ENCODE results near the gene METTL9. TPM values are rescaled to one million over a fixed set of nuclear protein-coding genes. Genes with fewer than 3 reads are reported as not detected.

Gene METTL9
- total RNA-seq, 1 donor from 2014 or later, result 225 TPM

DNA sequence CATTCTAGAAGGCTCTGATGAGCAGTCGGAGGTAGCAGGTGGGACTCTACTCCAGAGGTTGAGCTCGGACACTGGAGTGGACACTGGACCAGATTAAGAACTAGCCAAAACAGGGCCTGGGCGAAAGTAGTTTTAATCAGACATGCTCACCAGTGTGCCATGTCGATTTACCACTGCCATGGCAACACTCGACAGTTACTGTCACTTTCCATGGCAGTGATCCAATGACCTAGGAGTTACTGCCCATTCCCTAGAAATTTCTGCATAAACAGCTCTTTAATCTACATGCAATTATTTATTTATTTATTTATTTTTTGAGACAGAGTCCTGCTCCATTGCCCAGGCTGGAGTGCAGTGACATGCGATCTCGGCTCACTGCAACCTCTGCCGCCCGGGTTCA is 7.2 kb upstream of the METTL9 start:
- no peaks in the 10 kb centered on the region for H3K36me3 ChIP-seq (ENCODE audit: control insufficient read depth, insufficient read depth, low read length)
- no peak for DNase-seq (ENCODE audit: low read depth)
- FAIRE-seq, result no peak
- TF ChIP-seq, protein P1, sequence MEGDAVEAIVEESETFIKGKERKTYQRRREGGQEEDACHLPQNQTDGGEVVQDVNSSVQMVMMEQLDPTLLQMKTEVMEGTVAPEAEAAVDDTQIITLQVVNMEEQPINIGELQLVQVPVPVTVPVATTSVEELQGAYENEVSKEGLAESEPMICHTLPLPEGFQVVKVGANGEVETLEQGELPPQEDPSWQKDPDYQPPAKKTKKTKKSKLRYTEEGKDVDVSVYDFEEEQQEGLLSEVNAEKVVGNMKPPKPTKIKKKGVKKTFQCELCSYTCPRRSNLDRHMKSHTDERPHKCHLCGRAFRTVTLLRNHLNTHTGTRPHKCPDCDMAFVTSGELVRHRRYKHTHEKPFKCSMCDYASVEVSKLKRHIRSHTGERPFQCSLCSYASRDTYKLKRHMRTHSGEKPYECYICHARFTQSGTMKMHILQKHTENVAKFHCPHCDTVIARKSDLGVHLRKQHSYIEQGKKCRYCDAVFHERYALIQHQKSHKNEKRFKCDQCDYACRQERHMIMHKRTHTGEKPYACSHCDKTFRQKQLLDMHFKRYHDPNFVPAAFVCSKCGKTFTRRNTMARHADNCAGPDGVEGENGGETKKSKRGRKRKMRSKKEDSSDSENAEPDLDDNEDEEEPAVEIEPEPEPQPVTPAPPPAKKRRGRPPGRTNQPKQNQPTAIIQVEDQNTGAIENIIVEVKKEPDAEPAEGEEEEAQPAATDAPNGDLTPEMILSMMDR (IDR thresholded peaks at IDR 0.05; ENCODE audit: insufficient read depth, low read length, severe bottlenecking), result no peak
- no peaks in the 10 kb centered on the region for H3K27me3 ChIP-seq (ENCODE audit: control insufficient read depth, insufficient read depth, low read length)
- H3K4me3 ChIP-seq (ENCODE audit: low read depth, low read length), result no peak overlapping the region

DNA sequence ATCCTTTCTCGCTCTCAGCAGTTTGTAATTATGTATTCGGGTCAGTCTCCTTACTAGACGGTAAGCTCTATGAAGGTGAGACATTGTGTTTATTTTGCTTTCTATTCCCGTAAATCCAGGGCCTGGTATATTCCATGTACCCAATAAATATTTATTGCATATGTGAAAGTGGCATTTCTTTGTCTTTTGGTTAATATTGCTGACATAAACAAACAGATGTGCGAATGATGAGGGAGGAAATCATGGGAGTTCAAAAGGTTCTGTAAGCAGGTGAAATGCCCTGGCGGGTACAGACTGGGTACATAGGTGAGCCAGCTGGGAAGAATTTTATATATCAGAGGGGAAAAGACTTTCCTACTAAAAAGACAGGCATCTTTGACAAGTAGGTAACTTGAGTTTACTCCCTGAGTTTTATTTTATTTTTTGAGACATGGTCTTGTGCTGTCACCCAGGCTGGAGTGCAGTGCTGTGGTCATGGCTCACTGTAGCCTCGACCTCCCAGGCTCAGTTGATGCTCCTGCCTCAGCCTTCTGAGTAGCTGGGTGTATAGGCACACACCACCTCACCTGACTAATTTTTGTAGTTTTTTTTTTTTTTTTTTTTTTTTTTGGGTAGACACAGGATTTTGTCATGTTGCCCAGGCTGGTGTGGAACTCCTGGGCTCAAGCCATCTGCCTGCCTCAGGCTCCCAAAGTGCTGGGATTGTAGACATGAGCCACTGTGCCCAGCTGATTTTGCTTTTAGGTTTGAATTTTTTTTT is 5.7 kb upstream of the METTL9 start:
- Histone ChIP-seq H3K27me3 (ENCODE audit: control insufficient read depth, insufficient read depth, low read length) (no peaks in the 10 kb centered on the region), H3K4me3 (ENCODE audit: low read depth, low read length) (no peak overlapping the region), H3K36me3 (ENCODE audit: control insufficient read depth, insufficient read depth, low read length) (no peaks in the 10 kb centered on the region)
- TF ChIP-seq, protein P1 (IDR thresholded peaks at IDR 0.05; ENCODE audit: insufficient read depth, low read length, severe bottlenecking), result no peak
- DNase-seq (ENCODE audit: low read depth) (no peak), FAIRE-seq (no peak)

DNA sequence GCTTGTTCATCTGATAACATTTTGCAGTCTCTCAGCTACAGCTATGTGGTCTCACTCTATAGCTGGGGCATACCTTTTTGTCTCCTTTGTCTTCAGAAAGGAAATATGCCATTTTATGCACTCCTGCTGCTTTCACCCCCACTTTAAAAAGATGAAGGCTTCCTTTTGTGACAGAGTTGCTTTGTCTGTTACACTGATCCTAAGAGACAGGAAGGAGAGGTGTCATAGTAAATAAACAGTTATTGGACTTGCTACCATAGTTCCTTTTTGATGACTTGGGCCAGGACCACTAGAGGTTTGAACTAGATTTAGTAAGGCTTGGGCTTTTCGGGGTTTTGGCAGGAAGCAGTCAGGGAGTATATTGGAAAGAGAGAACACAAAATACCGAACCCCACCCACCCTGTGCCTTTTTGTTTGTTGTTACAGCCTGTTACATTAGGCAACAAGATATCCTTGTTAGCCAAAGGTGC is 1.8 kb upstream of the METTL9 start:
- FAIRE-seq, result no peak

DNA sequence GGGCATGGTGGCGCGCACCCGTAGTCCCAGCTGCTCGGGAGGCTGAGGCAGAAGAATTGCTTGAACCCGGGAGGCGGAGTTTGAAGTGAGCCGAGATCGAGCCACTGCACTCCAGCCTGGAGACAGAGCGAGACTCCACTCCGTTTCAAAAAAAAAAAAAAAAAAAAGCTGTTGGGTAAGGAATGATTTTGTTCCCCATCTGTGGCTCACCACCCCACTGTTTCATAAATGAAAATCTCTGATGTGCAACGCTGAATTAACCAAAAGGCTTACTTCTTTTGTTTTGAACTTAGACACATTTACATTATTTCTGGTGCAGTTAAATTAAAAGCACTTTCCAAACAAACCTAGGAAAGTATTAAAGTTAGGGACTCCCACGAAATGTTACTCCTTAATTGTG is 1.2 kb upstream of the METTL9 start:
- Histone ChIP-seq H3K4me3 (ENCODE audit: low read depth, low read length) (no peak overlapping the region), H3K27me3 (ENCODE audit: control insufficient read depth, insufficient read depth, low read length) (no peaks in the 10 kb centered on the region), H3K36me3 (ENCODE audit: control insufficient read depth, insufficient read depth, low read length) (no peaks in the 10 kb centered on the region)
- DNase-seq (ENCODE audit: low read depth), result no peak
- TF ChIP-seq, protein P1 (IDR thresholded peaks at IDR 0.05; ENCODE audit: insufficient read depth, low read length, severe bottlenecking), result no peak
- FAIRE-seq, result no peak

More for the DNA sequence above, 1.8 kb upstream of the METTL9 start:
- H3K27me3 ChIP-seq (ENCODE audit: control insufficient read depth, insufficient read depth, low read length), result no peaks in the 10 kb centered on the region
- H3K36me3 ChIP-seq (ENCODE audit: control insufficient read depth, insufficient read depth, low read length), result no peaks in the 10 kb centered on the region
- DNase-seq (ENCODE audit: low read depth), result no peak
- TF ChIP-seq, protein P1 (IDR thresholded peaks at IDR 0.05; ENCODE audit: insufficient read depth, low read length, severe bottlenecking), result no peak
- no peak overlapping the region for H3K4me3 ChIP-seq (ENCODE audit: low read depth, low read length)

DNA sequence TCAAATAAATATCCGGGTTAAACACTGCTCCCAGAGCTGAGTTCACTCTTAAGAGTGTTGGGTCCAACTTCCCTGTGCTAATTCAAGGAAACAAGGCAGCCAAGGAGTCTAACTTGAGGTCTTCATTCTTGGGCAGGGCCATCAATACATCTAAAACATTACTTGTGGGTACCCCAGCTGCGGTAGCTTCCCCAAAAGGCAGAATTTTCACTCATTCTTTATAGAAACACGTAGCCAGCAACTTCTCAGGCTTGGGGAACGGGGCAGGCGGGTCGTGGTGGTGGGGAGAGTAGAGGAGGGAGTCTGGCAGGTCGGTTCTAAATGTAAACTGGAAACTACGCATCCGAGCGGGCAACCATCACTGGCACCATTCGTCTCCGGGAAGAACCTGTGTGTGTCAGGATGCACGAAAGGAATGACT is 666 bp upstream of the METTL9 start:
- no peaks in the 10 kb centered on the region for H3K27me3 ChIP-seq (ENCODE audit: control insufficient read depth, insufficient read depth, low read length)
- H3K36me3 ChIP-seq (ENCODE audit: control insufficient read depth, insufficient read depth, low read length), result no peaks in the 10 kb centered on the region
- peak overlapping the region; percentile 88 for H3K4me3 ChIP-seq (ENCODE audit: low read depth, low read length)
- FAIRE-seq (no peak), DNase-seq (ENCODE audit: low read depth) (no peak)
- TF ChIP-seq, protein P1 (IDR thresholded peaks at IDR 0.05; ENCODE audit: insufficient read depth, low read length, severe bottlenecking), result no peak

Data from bronchial epithelial cell (primary cell).